ENCODE results near the gene DHCR7. TPM values are rescaled to one million over a fixed set of nuclear protein-coding genes. Genes with fewer than 3 reads are reported as not detected.

Gene DHCR7
- total and polyA plus RNA-seq, 2 experiments from 2014 or later: 84.0 to 166 TPM

DNA sequence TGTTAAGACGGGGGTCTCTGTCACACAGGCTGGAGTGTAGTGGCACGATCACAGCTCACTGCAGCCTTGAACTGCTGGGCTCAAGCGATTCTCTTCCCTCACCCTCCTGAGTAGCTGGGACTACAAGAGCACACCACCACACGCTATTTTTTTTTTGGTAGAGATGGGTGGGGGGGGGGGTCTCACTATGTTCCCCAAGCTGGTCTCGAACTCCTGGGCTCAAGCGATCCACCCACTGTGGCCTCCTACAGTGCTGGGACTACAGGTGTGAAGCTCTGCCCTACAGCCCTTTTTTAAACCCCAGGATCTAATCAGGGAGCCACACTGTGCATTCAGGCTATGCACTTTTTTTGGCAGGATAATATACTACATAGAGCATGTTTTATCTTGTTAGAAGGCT lies 1.4 kb upstream of the DHCR7 start:
- ATAC-seq: no peak
- H3K4me1 ChIP-seq (ENCODE audit: insufficient read depth): peaks cover 39% of the 10 kb centered on the region
- H3K36me3 Mint-ChIP-seq (ENCODE audit: low read depth): peaks cover 32% of the 10 kb centered on the region
- H3K9me3 Mint-ChIP-seq: peaks cover 7% of the 10 kb centered on the region; the same call in 2 of the 3 replicates
- DNase-seq (ENCODE audit: low spot score): no peak
- H3K4me3 ChIP-seq: peak overlapping the region; percentile 98
- peak overlapping the region; percentile 99 for H3K4me3 Mint-ChIP-seq
- H3K27ac Mint-ChIP-seq: peak overlapping the region; percentile 24; the same call in 1 of the 2 replicates
- no peaks in the 10 kb centered on the region; the same call in 1 of the 2 replicates for H3F3A ChIP-seq (replicated peaks; ENCODE audit: low read depth)
- H3K27me3 Mint-ChIP-seq (ENCODE audit: insufficient read depth, low read depth, poor library complexity): peaks cover 20% of the 10 kb centered on the region
- H3K9me2 ChIP-seq (ENCODE audit: insufficient read depth): no peaks in the 10 kb centered on the region
- H4K20me1 ChIP-seq (replicated peaks; ENCODE audit: insufficient read depth): peaks cover 27% of the 10 kb centered on the region
- peak overlapping the region; percentile 95 for H3K4me2 ChIP-seq
- TF ChIP-seq NANOG (IDR thresholded peaks at IDR 0.05; ENCODE audit: borderline replicate concordance) (no peak), STAT1 (IDR thresholded peaks at IDR 0.05; ENCODE audit: unreplicated experiment) (no peak), ZNF331 (CRISPR knock-in tag; IDR thresholded peaks at IDR 0.05; ENCODE audit: low read depth) (no peak), ZNF114 (CRISPR knock-in tag; IDR thresholded peaks at IDR 0.05) (no peak), JUNB (IDR thresholded peaks at IDR 0.05; ENCODE audit: unreplicated experiment) (no peak), CREB1 (CRISPR knock-in tag; IDR thresholded peaks at IDR 0.05; ENCODE audit: low read depth) (no peak), EZH2 (IDR thresholded peaks at IDR 0.05; ENCODE audit: low read depth, unreplicated experiment) (no peak), POLR2AphosphoS5 (IDR thresholded peaks at IDR 0.05; ENCODE audit: low read depth) (no peak)
- TF ChIP-seq, protein P1, sequence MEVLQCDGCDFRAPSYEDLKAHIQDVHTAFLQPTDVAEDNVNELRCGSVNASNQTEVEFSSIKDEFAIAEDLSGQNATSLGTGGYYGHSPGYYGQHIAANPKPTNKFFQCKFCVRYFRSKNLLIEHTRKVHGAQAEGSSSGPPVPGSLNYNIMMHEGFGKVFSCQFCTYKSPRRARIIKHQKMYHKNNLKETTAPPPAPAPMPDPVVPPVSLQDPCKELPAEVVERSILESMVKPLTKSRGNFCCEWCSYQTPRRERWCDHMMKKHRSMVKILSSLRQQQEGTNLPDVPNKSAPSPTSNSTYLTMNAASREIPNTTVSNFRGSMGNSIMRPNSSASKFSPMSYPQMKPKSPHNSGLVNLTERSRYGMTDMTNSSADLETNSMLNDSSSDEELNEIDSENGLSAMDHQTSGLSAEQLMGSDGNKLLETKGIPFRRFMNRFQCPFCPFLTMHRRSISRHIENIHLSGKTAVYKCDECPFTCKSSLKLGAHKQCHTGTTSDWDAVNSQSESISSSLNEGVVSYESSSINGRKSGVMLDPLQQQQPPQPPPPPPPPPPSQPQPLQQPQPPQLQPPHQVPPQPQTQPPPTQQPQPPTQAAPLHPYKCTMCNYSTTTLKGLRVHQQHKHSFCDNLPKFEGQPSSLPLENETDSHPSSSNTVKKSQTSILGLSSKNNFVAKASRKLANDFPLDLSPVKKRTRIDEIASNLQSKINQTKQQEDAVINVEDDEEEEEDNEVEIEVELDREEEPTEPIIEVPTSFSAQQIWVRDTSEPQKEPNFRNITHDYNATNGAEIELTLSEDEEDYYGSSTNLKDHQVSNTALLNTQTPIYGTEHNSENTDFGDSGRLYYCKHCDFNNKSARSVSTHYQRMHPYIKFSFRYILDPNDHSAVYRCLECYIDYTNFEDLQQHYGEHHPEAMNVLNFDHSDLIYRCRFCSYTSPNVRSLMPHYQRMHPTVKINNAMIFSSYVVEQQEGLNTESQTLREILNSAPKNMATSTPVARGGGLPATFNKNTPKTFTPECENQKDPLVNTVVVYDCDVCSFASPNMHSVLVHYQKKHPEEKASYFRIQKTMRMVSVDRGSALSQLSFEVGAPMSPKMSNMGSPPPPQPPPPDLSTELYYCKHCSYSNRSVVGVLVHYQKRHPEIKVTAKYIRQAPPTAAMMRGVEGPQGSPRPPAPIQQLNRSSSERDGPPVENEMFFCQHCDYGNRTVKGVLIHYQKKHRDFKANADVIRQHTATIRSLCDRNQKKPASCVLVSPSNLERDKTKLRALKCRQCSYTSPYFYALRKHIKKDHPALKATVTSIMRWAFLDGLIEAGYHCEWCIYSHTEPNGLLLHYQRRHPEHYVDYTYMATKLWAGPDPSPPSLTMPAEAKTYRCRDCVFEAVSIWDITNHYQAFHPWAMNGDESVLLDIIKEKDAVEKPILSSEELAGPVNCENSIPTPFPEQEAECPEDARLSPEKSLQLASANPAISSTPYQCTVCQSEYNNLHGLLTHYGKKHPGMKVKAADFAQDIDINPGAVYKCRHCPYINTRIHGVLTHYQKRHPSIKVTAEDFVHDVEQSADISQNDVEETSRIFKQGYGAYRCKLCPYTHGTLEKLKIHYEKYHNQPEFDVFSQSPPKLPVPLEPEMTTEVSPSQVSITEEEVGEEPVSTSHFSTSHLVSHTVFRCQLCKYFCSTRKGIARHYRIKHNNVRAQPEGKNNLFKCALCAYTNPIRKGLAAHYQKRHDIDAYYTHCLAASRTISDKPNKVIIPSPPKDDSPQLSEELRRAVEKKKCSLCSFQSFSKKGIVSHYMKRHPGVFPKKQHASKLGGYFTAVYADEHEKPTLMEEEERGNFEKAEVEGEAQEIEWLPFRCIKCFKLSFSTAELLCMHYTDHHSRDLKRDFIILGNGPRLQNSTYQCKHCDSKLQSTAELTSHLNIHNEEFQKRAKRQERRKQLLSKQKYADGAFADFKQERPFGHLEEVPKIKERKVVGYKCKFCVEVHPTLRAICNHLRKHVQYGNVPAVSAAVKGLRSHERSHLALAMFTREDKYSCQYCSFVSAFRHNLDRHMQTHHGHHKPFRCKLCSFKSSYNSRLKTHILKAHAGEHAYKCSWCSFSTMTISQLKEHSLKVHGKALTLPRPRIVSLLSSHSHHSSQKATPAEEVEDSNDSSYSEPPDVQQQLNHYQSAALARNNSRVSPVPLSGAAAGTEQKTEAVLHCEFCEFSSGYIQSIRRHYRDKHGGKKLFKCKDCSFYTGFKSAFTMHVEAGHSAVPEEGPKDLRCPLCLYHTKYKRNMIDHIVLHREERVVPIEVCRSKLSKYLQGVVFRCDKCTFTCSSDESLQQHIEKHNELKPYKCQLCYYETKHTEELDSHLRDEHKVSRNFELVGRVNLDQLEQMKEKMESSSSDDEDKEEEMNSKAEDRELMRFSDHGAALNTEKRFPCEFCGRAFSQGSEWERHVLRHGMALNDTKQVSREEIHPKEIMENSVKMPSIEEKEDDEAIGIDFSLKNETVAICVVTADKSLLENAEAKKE (CRISPR knock-in tag; IDR thresholded peaks at IDR 0.05): no peak
- TF ChIP-seq, protein P2, sequence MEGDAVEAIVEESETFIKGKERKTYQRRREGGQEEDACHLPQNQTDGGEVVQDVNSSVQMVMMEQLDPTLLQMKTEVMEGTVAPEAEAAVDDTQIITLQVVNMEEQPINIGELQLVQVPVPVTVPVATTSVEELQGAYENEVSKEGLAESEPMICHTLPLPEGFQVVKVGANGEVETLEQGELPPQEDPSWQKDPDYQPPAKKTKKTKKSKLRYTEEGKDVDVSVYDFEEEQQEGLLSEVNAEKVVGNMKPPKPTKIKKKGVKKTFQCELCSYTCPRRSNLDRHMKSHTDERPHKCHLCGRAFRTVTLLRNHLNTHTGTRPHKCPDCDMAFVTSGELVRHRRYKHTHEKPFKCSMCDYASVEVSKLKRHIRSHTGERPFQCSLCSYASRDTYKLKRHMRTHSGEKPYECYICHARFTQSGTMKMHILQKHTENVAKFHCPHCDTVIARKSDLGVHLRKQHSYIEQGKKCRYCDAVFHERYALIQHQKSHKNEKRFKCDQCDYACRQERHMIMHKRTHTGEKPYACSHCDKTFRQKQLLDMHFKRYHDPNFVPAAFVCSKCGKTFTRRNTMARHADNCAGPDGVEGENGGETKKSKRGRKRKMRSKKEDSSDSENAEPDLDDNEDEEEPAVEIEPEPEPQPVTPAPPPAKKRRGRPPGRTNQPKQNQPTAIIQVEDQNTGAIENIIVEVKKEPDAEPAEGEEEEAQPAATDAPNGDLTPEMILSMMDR (conservative IDR thresholded peaks at IDR 0.05; ENCODE audit: low read depth in 2 of 2): no peak
- TF ChIP-seq, protein P3, sequence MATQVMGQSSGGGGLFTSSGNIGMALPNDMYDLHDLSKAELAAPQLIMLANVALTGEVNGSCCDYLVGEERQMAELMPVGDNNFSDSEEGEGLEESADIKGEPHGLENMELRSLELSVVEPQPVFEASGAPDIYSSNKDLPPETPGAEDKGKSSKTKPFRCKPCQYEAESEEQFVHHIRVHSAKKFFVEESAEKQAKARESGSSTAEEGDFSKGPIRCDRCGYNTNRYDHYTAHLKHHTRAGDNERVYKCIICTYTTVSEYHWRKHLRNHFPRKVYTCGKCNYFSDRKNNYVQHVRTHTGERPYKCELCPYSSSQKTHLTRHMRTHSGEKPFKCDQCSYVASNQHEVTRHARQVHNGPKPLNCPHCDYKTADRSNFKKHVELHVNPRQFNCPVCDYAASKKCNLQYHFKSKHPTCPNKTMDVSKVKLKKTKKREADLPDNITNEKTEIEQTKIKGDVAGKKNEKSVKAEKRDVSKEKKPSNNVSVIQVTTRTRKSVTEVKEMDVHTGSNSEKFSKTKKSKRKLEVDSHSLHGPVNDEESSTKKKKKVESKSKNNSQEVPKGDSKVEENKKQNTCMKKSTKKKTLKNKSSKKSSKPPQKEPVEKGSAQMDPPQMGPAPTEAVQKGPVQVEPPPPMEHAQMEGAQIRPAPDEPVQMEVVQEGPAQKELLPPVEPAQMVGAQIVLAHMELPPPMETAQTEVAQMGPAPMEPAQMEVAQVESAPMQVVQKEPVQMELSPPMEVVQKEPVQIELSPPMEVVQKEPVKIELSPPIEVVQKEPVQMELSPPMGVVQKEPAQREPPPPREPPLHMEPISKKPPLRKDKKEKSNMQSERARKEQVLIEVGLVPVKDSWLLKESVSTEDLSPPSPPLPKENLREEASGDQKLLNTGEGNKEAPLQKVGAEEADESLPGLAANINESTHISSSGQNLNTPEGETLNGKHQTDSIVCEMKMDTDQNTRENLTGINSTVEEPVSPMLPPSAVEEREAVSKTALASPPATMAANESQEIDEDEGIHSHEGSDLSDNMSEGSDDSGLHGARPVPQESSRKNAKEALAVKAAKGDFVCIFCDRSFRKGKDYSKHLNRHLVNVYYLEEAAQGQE (IDR thresholded peaks at IDR 0.05; ENCODE audit: unreplicated experiment): no peak
- no peaks in the 10 kb centered on the region for H3K27me3 ChIP-seq (ENCODE audit: insufficient read depth)
- peaks cover 50% of the 10 kb centered on the region for H3K4me1 Mint-ChIP-seq
- peaks cover 26% of the 10 kb centered on the region for H3K36me3 ChIP-seq (ENCODE audit: insufficient read depth)
- H2AFZ ChIP-seq: no peak overlapping the region
- H3K79me2 ChIP-seq (replicated peaks; ENCODE audit: insufficient read depth): peaks cover 73% of the 10 kb centered on the region
- no peak overlapping the region for H3K27ac ChIP-seq (ENCODE audit: low read depth)

Measured in GM23338 (cell line).